SK-N-SH (cell line): ENCODE measurements around the gene SH3PXD2A. TPM values are rescaled to one million over a fixed set of nuclear protein-coding genes. Genes with fewer than 3 reads are reported as not detected.

Experiments used
- CTCF ChIA-PET: fragments of 300-600, 350-600 bp; formaldehyde crosslinking; extraction: SDS; loops from one replicate; lab custom pipeline; 2021; lab: Yijun Ruan, JAX
- POLR2A ChIA-PET: fragments of 350-600 bp; sonication (Branson Sonifier 250); formaldehyde crosslinking; extraction: SDS; loops from one replicate; lab custom pipeline; 2020; ENCODE audit warnings: antibody characterized with exemption, inconsistent platforms; lab: Yijun Ruan, JAX
- DNase-seq: peaks from one replicate; pipeline ENCODE4 v3.0.0; 2012
- H2AFZ ChIP-seq: fragments of 200-600 bp; sonication (generic); 2 replicates; pipeline ENCODE4 v1.8.1; 2016; ENCODE audit warnings: antibody characterized with exemption, mild to moderate bottlenecking, low read depth
- H3F3A ChIP-seq: fragments of 200-600 bp; sonication (generic); replicated peaks from 2 replicates; pipeline ENCODE3; 2016; ENCODE audit warnings: antibody characterized with exemption, mild to moderate bottlenecking; ENCODE audit not compliant: insufficient read depth
- H3K27ac ChIP-seq, 2 experiments: fragments of 200-500 bp in 1 of 2; fragments of 200-600 bp in 1 of 2; sonication (Bioruptor generic) in 1 of 2; sonication (generic), shearing (Covaris generic) in 1 of 2; 2 replicates each; pipeline versions ENCODE4 v1.5.1 to v1.6.1; 2014 to 2016; ENCODE audit warnings: low read depth in 2 of 2, inconsistent platforms in 1 of 2, low read length in 1 of 2, mild to moderate bottlenecking in 1 of 2, mixed read lengths in 1 of 2
- H3K27me3 ChIP-seq: fragments of 200-600 bp; sonication (generic), shearing (Covaris generic); 2 replicates; pipeline ENCODE4 v1.6.1; 2016; ENCODE audit warnings: mixed run types; ENCODE audit not compliant: insufficient read depth
- H3K36me3 ChIP-seq, 2 experiments: fragments of 200-500 bp in 1 of 2; fragments of 200-600 bp in 1 of 2; sonication (Bioruptor generic) in 1 of 2; sonication (generic) in 1 of 2; replicated peaks in 1 of 2; 2 replicates each; pipeline versions ENCODE3 to v1.5.1; 2014 to 2016; ENCODE audit warnings: low read length in 1 of 2, mild to moderate bottlenecking in 1 of 2; ENCODE audit not compliant: insufficient read depth in 2 of 2, control insufficient read depth in 1 of 2
- H3K4me1 ChIP-seq, 2 experiments: fragments of 200-500 bp in 1 of 2; fragments of 200-600 bp in 1 of 2; sonication (Bioruptor generic) in 1 of 2; sonication (generic), shearing (Covaris generic) in 1 of 2; 2 replicates each; pipeline versions ENCODE4 v1.5.1 to v1.6.1; 2014 to 2016; ENCODE audit warnings: low read depth in 1 of 2, low read length in 1 of 2, mixed run types in 1 of 2; ENCODE audit not compliant: insufficient read depth in 2 of 2, control insufficient read depth in 1 of 2
- H3K4me2 ChIP-seq: fragments of 200-600 bp; sonication (generic), shearing (Covaris generic); 2 replicates; pipeline ENCODE4 v1.6.1; 2017; ENCODE audit warnings: mixed run types
- H3K4me3 ChIP-seq, 2 experiments: fragments of 200-500 bp in 1 of 2; fragments of 200-600 bp in 1 of 2; sonication (Bioruptor generic) in 1 of 2; sonication (generic), shearing (Covaris generic) in 1 of 2; 2 replicates each; pipeline versions ENCODE4 v1.5.1 to v1.8.1; 2014 to 2016; ENCODE audit warnings: low read depth in 2 of 2, inconsistent platforms in 1 of 2, low read length in 1 of 2, mild to moderate bottlenecking in 1 of 2, mixed read lengths in 1 of 2, moderate library complexity in 1 of 2
- H3K79me2 ChIP-seq: fragments of 200-600 bp; sonication (generic); 2 replicates; pipeline ENCODE4 v1.8.1; 2017; ENCODE audit warnings: mild to moderate bottlenecking; ENCODE audit not compliant: insufficient read depth
- H3K9ac ChIP-seq: fragments of 200-600 bp; sonication (generic); 2 replicates; pipeline ENCODE4 v1.6.1; 2017; ENCODE audit warnings: mixed run types
- H3K9me2 ChIP-seq: fragments of 200-600 bp; sonication (generic); 2 replicates; pipeline ENCODE4 v1.6.1; 2017; ENCODE audit warnings: mixed run types
- H3K9me3 ChIP-seq: fragments of 200-600 bp; sonication (generic); 2 replicates; pipeline ENCODE4 v1.6.1; 2017; ENCODE audit warnings: mixed run types, mild to moderate bottlenecking, moderate library complexity
- H4K20me1 ChIP-seq: fragments of 200-600 bp; sonication (generic); 2 replicates; pipeline ENCODE4 v1.6.1; 2017; ENCODE audit warnings: mild to moderate bottlenecking, mixed run types; ENCODE audit not compliant: insufficient read depth
- CHD2 ChIP-seq: fragments of 150-350 bp; IDR thresholded peaks from 2 replicates; pipeline ENCODE4 v1.6.1; 2018; ENCODE audit warnings: low read length; ENCODE audit not compliant: partially characterized antibody
- ELF1 ChIP-seq: IDR thresholded peaks from 2 replicates; pipeline ENCODE4 v1.4.0; 2012
- EP300 ChIP-seq, 2 experiments: IDR thresholded peaks; 2 replicates each; pipeline versions ENCODE4 v1.4.0 to v1.6.1; 2012; ENCODE audit warnings: borderline replicate concordance in 1 of 2, low read depth in 1 of 2, low read length in 1 of 2
- EZH2phosphoT487 ChIP-seq: fragments of 200-600 bp; sonication (generic); IDR thresholded peaks from 2 replicates; pipeline ENCODE4 v1.6.1; 2017; ENCODE audit warnings: low read depth, mixed run types, mild to moderate bottlenecking, antibody characterized with exemption, moderate library complexity, borderline replicate concordance
- MEF2A ChIP-seq: IDR thresholded peaks from 2 replicates; pipeline ENCODE4 v1.4.0; 2012; ENCODE audit warnings: low read depth, borderline replicate concordance
- MXI1 ChIP-seq: IDR thresholded peaks from 2 replicates; pipeline ENCODE4 v1.6.1; 2012; ENCODE audit warnings: mild to moderate bottlenecking, low read depth, low read length, improper control_type of control experiment
- NFIC ChIP-seq: IDR thresholded peaks from 2 replicates; pipeline ENCODE4 v1.4.0; 2012; ENCODE audit warnings: borderline replicate concordance
- NRF1 ChIP-seq: IDR thresholded peaks from 2 replicates; pipeline ENCODE4 v1.6.1; 2012; ENCODE audit warnings: low read depth, mild to moderate bottlenecking, low read length
- POLR2AphosphoS5 ChIP-seq: IDR thresholded peaks from 2 replicates; pipeline ENCODE4 v1.6.1; 2012; ENCODE audit warnings: low read depth, low read length
- RCOR1 ChIP-seq: fragments of 150-350 bp; IDR thresholded peaks from 2 replicates; pipeline ENCODE4 v1.6.1; 2017; ENCODE audit warnings: antibody characterized with exemption, low read length
- REST ChIP-seq: IDR thresholded peaks from 2 replicates; pipeline ENCODE4 v1.6.1; 2012; ENCODE audit warnings: mild to moderate bottlenecking, low read depth, low read length, moderate library complexity
- RFX5 ChIP-seq: IDR thresholded peaks from 2 replicates; pipeline ENCODE4 v1.6.1; 2012; ENCODE audit warnings: mild to moderate bottlenecking, improper control_type of control experiment, low read length
- SIN3A ChIP-seq: IDR thresholded peaks from 2 replicates; pipeline ENCODE4 v1.6.1; 2012; ENCODE audit warnings: low read depth, mild to moderate bottlenecking, low read length, moderate library complexity, borderline replicate concordance
- TAF1 ChIP-seq: IDR thresholded peaks from 2 replicates; pipeline ENCODE4 v1.6.1; 2012; ENCODE audit warnings: low read depth, mild to moderate bottlenecking, low read length, moderate library complexity, borderline replicate concordance
- TCF12 ChIP-seq: IDR thresholded peaks from 2 replicates; pipeline ENCODE4 v1.4.0; 2012
- TEAD4 ChIP-seq: IDR thresholded peaks from 2 replicates; pipeline ENCODE4 v1.4.0; 2012; ENCODE audit warnings: mild to moderate bottlenecking, borderline replicate concordance; ENCODE audit not compliant: insufficient read depth
- USF1 ChIP-seq: IDR thresholded peaks from 2 replicates; pipeline ENCODE4 v1.4.0; 2012; ENCODE audit warnings: low read depth, borderline replicate concordance
- ZBTB33 ChIP-seq: IDR thresholded peaks from 2 replicates; pipeline ENCODE4 v1.4.0; 2012; ENCODE audit warnings: low read depth, borderline replicate concordance
- WGBS: methylation state at CpG from one replicate; pipeline ENCODE4 v1.1.6; 2017; ENCODE audit warnings: low lambda C conversion rate; 5-methylcytosine and 5-hydroxymethylcytosine counted together
- polyA plus RNA-seq, 3 experiments: library from polyadenylated mRNA; depleted of rRNA; stranded (reverse); fragments of >200 nt; gene quantifications; 2 replicates each; pipeline ENCODE4 v1.2.3, GENCODE V29; 2012

The SH3PXD2A gene
- polyA plus RNA-seq, 1 of the 3 experiments (the other 2 are of a cell fraction): 2.5 TPM

GRCh38 chr10:103890688-103891087 is 35.3 kb upstream of the SH3PXD2A start:
- Histone ChIP-seq H3K79me2 (no peaks in the 10 kb centered on the region), H3K9me2 (no peaks in the 10 kb centered on the region), H3K9ac (no peak overlapping the region), H3K4me3 (no peak overlapping the region), H3F3A (peaks cover 17% of the 10 kb centered on the region), H3K9me3 (no peaks in the 10 kb centered on the region), H2AFZ (no peak overlapping the region), H3K4me2 (no peak overlapping the region)
- no peak for DNase-seq
- POLR2A ChIA-PET: no interaction called here
- WGBS: 86% methylated on average over 2 of the region's 2 CpGs
- CTCF ChIA-PET: interaction anchor here (0.7 to 1.8 kb wide), 7 partner anchors 9 to 233 kb away, joined by 3 to 7 read pairs (median 4); partner anchors contain the start of gene SFR1
- TF ChIP-seq REST: no peak
- TF ChIP-seq CHD2: no peak
- no peak for TF ChIP-seq EZH2phosphoT487
- TF ChIP-seq TEAD4: no peak
- no peak for TF ChIP-seq TAF1
- no peak for TF ChIP-seq ZBTB33
- TF ChIP-seq, all 33 proteins: peak for 0
- Histone ChIP-seq H3K36me3 (peaks cover 30 to 41% of the 10 kb centered on the region in 2 experiments), H3K27me3 (no peaks in the 10 kb centered on the region), H4K20me1 (no peaks in the 10 kb centered on the region), H3K27ac (no peak overlapping the region), H3K4me1 (peaks cover 8 to 33% of the 10 kb centered on the region in 2 experiments)

- H3K9ac ChIP-seq: no peak overlapping the region
- H3K4me2 ChIP-seq: no peak overlapping the region
- no peaks in the 10 kb centered on the region for H3K27me3 ChIP-seq
- H4K20me1 ChIP-seq: no peaks in the 10 kb centered on the region
- H3K4me1 ChIP-seq: peaks cover 8 to 30% of the 10 kb centered on the region in 2 experiments
- H3K79me2 ChIP-seq: no peaks in the 10 kb centered on the region
- H3K4me3 ChIP-seq: no peak overlapping the region
- 76% methylated on average over 3 of the region's 4 CpGs for whole genome bisulfite sequencing
- ChIA-PET CTCF (interaction anchor here (0.7 to 1.8 kb wide), 9 partner anchors 8 to 294 kb away, joined by 3 to 7 read pairs (median 4); partner anchors contain the start of gene SFR1), POLR2A (no interaction called here)
- H3K9me3 ChIP-seq: no peaks in the 10 kb centered on the region
- H3K27ac ChIP-seq: no peak overlapping the region
- peaks cover 30 to 41% of the 10 kb centered on the region in 2 experiments for H3K36me3 ChIP-seq
- no peak overlapping the region for H2AFZ ChIP-seq
- no peaks in the 10 kb centered on the region for H3K9me2 ChIP-seq
- no peak for DNase-seq
- peaks cover 17% of the 10 kb centered on the region for H3F3A ChIP-seq
- TF ChIP-seq SIN3A: no peak
- TF ChIP-seq EZH2phosphoT487: no peak
- no peak for TF ChIP-seq ZBTB33
- no peak for TF ChIP-seq MEF2A
- TF ChIP-seq USF1: no peak
- TF ChIP-seq CHD2: no peak
- no peak for TF ChIP-seq NRF1
- no peak for TF ChIP-seq RFX5
- no peak for TF ChIP-seq ELF1
- no peak for TF ChIP-seq RCOR1
- TF ChIP-seq POLR2AphosphoS5: no peak
- TF ChIP-seq MXI1: no peak
- TF ChIP-seq EP300 (IDR thresholded peaks at IDR 0.05; ENCODE audit: borderline replicate concordance in 1 of 2, low read depth in 1 of 2, low read length in 1 of 2): no peak
- TF ChIP-seq NFIC: no peak
- TF ChIP-seq TCF12: no peak
Observed at GRCh38 chr10:103890194-103890658, 34.9 kb upstream of the SH3PXD2A start.
